GM18870 (cell line): Measurements from ENCODE around the gene CAMK2G.

Experiments used
- ATAC-seq: cut with Tn5 transposase; IDR thresholded peaks from one replicate; pipeline ENCODE4 v1.9.1; 2021; ENCODE audit warnings: moderate library complexity; ENCODE audit not compliant: unreplicated experiment

Gene CAMK2G

DNA sequence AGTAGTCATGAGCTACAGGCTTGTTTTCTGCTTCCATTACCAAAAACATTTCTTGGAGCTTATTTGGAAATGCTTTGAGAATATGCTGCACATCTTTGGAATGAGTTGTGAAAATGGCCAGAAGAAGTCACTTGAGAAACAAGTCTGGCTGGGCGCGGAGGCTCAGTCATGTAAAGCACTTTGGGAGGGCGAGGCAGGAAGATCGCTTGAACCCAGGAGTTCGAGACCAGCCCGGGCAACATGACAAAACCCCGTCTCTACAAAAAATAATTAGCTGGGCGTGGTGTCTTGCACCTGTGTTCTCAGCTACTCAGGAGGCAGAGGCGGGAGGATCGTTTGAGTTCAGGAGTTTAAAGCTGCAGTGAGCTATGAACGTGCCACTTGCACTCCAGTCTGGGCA, 93.4 kb downstream of the CAMK2G start:
- ATAC-seq = no peak

DNA sequence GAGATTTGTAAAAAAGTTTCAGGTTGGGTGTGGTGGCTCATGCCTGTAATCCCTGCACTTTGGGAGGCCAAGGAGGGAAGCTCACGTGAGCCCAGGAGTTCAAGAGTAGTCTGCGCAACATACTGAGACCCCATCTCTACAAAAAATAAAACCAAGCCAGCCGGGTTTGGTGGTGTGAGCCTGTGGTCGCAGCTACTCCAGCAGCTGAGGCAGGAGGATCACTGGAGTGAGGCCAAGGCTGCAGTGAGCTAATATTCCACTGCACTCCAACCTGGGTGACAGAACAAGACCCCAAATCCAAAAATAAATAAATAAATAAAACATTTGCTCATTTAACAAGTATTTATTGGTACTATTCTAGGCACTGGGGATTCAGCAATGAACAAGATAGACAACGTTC, 94.1 kb downstream of the CAMK2G start:
- ATAC-seq = no peak

DNA sequence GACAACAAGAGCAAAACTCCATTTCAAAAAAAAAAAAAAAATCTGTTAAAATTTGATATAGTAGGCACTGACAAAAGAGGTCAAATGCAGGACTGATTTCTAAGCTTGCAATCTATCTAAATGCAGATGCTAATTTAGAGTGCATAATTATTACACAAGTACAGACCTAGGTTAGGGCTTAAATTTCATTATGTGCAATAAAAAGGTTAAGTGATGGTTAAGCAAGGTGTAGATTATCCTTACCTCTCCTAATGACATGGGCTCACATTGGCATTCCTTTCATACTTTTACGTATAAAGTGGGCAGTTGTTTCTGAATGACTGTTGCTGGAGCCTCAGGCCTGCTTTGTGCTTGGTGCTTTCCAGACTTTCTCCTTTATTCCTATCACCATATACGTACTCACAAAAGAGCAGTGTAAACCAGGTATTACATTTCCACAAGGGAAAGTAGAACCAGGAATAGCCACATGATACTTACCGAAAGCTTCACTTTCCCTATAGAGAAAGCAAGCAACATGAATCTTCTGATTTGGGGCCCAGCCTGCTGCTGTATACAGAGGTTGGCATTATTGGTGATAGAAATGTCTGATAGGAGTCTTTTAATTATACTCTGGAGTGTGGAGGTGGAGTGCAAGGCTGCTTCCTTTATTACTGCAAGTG, 94.7 kb downstream of the CAMK2G start:
- ATAC-seq = no peak

DNA sequence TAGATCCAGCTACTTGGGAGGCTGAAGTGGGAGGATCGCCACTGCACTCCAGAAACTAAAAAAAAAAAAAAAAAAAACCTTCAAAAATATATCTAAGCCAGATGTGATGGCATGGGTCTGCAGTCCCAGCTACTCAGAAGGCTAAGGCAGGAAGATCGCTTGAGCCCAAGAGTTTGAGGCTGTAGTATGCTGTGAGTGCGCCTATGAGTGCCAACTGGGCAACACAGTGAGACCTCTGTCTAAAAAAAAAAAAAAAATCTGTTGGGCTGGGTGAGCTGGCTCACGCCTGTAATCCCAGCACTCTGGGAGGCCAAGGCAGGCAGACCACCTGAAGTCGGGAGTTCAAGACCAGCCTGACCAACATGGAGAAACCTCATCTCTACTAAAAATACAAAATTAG, 95.3 kb downstream of the CAMK2G start:
- ATAC-seq = no peak

DNA sequence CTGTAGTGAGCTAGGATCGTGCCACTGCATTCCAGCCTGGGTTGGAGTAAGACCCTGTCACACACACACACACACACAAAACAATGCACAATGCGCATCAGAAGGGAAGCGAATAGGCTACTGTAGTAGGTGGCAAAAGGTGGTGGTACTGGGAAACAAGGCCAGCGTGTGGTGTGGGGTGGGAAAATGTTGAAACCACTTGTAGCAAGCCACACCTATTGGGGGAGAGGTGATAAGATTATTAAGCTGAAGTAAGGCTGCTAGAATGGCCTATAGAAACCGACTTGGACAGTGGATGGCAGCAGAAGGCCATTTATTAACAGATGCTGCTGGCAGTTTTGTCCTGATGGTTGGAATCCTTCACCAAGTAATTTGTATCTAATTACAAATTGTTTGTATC, 99.7 kb downstream of the CAMK2G start:
- ATAC-seq = no peak

DNA sequence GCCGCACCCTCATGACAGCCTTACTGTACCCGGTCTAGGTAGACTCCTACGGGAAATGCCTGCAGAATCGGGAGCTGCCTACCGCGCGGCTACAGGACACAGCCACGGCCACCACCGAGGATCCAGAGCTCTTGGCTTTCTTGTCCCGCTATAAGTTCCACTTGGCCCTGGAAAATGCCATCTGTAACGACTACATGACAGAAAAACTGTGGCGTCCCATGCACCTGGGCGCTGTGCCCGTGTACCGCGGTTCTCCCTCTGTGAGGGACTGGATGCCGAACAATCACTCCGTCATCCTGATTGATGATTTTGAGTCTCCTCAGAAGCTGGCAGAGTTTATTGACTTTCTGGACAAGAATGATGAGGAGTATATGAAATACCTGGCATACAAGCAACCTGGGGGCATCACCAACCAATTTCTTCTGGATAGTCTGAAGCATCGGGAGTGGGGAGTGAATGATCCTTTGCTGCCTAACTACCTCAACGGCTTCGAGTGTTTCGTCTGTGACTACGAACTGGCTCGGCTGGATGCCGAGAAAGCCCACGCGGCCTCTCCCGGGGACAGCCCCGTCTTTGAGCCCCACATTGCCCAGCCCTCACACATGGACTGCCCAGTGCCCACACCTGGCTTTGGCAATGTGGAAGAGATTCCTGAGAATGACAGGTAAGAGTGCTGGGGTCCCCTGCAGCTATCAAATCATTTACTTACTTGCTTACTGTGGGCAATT, 101.0 kb downstream of the CAMK2G start:
- ATAC-seq = no peak

DNA sequence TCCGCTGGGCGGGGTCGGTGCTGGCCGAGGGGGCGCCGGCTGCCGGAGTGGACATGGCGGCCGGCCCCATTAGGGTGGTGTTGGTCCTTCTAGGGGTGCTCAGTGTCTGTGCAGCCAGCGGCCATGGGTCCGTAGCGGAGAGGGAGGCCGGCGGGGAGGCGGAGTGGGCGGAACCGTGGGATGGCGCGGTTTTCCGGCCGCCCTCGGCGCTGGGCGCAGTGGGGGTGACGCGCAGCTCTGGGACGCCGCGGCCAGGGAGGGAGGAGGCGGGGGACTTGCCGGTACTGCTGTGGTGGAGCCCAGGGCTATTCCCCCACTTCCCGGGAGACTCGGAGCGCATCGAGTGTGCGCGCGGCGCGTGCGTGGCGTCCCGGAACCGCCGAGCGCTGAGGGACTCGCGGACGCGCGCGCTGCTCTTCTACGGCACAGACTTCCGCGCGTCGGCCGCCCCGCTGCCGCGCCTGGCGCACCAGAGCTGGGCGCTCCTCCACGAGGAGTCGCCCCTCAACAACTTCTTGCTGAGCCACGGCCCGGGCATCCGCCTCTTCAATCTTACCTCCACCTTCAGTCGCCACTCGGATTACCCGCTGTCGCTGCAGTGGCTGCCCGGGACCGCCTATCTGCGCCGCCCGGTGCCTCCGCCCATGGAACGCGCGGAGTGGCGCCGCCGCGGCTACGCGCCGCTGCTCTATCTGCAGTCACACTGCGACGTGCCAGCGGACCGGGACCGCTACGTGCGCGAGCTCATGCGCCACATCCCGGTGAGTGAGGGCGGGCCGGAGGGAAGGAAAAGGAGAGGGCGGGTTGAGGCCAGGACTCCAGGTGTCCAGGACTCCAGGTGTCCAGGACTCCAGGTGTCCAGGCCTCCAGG, 101.8 kb downstream of the CAMK2G start:
- peak; percentile 47 for ATAC-seq

DNA sequence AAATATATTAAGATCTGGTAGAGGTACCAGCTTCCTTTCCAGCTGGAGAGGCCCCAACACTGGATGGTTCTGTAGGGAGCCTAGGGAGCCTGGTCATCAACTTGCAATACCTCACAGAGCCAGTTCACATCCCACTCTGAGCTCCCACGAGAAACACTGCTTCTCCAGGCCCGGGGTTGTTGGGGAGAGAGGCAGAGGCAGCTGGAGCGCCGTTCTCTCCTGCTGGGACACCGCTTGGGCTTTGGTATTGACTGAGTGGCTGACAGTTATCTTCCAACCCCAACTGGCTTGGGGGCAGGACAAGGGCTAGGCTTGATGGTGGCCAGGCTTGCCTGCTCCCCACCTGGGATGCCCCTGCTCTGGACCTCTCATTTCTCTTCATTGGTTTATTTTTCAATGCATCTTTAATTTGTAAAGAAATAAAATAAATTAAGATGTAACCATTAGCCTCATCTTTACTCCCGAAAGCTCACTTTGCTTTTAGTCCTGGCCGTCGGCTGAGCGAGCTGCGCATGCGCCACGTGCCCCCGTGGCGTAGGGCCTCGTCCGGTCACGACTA, 102.6 kb downstream of the CAMK2G start:
- ATAC-seq = peak; percentile 35

DNA sequence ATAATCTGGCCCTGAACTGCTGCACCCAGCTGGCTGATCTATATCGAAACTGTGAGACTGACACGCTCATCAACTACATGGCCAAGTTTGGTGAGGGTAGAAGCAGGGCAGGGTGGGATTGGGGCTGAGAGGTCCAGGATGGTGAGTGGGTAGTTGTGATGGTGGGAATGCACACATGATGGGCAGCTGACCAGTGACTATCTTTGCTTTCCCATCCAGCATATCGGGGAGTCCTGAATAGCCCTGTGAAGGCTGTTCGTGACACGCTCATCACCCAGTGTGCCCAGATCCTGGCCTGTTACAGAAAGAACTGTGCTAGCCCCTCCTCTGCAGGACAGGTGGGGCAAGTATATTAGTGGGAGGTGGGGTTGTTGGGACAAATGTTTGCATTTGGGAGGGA, 105.0 kb downstream of the CAMK2G start:
- ATAC-seq = no peak

DNA sequence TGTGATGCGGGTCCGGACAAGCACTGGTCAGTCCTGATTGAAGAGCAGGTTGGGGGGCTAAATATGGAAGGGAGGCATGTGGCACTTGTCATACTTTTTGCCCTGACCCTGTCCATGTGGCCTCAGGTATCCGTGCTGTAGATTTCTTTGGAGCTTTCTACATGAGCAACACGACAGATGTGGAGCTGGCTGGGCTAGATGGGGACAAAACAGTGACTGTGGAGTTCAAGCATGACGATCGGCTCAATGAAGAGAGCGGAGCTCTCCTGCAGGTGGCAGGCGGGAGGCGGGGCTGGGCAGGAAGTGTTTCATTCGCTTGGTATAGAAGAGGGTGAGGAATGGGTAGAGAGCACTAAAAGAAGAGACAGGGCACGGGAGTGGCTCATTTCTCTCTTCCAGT, 105.5 kb downstream of the CAMK2G start:
- no peak for ATAC-seq

DNA sequence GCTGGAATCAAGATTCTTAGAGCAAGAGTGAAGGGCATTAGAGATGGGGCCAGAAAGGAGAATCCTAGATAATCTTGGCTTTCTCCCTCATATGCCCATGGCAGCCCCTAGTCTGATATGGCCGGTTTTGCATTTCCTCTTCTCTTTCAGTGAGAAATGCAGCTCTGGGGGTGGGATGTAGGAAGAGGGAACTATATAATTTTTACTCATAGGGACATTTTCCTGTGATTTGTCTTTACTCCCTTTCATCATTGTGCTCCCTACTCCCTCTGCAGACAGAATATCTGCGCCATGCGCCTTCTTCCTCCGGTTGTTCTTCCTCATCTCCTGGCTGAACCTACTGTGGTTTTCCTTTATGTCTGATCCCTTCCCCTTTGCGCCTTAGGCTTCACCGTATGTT, 109.3 kb downstream of the CAMK2G start:
- no peak for ATAC-seq

DNA sequence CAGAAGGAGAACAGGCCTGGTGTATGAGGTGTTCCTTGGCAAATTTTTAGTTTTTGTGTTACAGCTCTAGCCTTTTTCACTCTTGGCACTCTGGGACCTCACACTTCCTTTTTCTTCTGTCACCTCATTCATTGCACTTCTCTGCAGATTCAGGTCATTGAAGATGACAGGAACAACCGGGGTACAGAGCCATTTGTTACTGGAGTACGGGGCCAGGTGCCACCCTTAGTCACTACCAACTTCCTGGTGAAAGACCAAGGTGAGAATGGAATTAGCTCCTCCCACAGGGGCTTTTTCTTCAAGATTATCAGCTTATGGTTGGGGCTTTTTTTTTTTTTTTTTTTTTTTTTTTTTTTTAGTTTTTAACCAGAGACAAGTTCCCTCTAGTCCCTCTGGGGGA, 111.0 kb downstream of the CAMK2G start:
- ATAC-seq = no peak

DNA sequence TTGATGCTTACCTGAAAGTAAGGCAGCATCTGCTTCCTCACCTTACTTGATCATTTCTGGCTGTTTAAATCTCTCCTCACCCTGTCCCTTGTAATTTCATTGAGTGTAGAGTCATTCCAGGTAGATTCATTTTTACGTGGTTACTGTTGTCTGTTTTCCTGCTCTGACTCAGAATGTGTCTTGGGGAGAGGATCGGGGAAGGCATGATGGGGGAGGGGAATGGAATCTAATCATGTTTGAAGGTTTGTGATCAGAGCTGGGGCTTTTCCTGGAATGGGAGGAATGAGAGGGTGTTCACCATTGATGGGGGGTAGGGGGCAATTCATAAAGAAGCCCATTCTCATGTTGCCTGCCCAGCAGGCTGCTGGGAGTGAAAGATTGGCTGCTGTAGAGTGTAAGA, 111.4 kb downstream of the CAMK2G start:
- no peak for ATAC-seq
